Measurements from ENCODE around the gene COMT. TPM values are rescaled to one million over a fixed set of nuclear protein-coding genes. Genes with fewer than 3 reads are reported as not detected.

The COMT gene
- total RNA-seq, 6 experiments from 2014 or later, result 215 to 306 (median 234) TPM

- peaks cover 4% of the 10 kb centered on the region; the same call in 1 of the 2 replicates for H3K27me3 Mint-ChIP-seq (ENCODE audit: insufficient read depth)
- TF ChIP-seq, protein P1, sequence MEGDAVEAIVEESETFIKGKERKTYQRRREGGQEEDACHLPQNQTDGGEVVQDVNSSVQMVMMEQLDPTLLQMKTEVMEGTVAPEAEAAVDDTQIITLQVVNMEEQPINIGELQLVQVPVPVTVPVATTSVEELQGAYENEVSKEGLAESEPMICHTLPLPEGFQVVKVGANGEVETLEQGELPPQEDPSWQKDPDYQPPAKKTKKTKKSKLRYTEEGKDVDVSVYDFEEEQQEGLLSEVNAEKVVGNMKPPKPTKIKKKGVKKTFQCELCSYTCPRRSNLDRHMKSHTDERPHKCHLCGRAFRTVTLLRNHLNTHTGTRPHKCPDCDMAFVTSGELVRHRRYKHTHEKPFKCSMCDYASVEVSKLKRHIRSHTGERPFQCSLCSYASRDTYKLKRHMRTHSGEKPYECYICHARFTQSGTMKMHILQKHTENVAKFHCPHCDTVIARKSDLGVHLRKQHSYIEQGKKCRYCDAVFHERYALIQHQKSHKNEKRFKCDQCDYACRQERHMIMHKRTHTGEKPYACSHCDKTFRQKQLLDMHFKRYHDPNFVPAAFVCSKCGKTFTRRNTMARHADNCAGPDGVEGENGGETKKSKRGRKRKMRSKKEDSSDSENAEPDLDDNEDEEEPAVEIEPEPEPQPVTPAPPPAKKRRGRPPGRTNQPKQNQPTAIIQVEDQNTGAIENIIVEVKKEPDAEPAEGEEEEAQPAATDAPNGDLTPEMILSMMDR (IDR thresholded peaks at IDR 0.05), result no peak
- no peaks in the 10 kb centered on the region for H3K36me3 Mint-ChIP-seq (ENCODE audit: low read depth)
- H3K4me1 Mint-ChIP-seq (ENCODE audit: low read depth), result no peaks in the 10 kb centered on the region; the same call in 1 of the 2 replicates
- no peaks in the 10 kb centered on the region for H3K9me3 Mint-ChIP-seq
- no peak for DNase-seq
- no peak overlapping the region for H3K4me3 Mint-ChIP-seq
- H3K27ac Mint-ChIP-seq, result no peak overlapping the region; the same call in 1 of the 2 replicates
These were observed 18.3 kb downstream of the COMT start for GRCh38 chr22:19959587-19960490.

DNA sequence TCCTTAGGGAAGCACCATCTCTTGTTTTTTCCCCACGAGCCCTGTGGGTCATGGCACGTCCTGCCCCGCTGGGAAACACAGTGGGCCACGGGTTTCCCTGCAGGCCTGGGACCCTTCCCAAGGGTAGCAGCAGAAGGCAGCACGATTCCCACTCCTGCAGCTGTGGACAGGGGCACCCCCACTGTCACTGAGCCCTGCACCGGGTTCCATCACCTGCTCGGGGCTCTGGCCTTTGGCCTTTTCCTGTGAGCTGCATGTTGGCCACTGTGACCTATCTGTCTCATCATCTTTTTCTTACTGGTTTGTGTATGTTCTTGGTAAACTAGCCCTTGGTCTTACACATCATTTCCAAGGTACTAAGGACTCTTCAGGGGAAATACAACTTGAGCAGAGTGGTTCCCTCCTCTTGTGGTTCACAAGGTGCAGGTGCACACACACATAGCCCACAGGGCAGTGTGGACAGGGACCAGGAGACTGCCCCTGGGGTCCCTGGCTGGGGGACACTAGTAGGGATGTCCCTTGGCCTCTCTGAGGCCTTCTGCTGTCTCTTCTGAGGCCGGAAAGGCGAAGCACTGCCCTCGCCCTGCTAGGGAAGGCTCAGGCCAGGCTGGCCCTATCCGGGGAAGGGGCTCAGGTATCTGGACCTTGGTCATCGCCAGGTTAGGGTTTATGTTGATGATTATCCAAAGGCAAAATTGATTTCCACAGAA lies 19.1 kb downstream of the COMT start:
- Mint-ChIP-seq H3K27ac (no peak overlapping the region), H3K4me3 (no peak overlapping the region), H3K9me3 (no peaks in the 10 kb centered on the region)

DNA sequence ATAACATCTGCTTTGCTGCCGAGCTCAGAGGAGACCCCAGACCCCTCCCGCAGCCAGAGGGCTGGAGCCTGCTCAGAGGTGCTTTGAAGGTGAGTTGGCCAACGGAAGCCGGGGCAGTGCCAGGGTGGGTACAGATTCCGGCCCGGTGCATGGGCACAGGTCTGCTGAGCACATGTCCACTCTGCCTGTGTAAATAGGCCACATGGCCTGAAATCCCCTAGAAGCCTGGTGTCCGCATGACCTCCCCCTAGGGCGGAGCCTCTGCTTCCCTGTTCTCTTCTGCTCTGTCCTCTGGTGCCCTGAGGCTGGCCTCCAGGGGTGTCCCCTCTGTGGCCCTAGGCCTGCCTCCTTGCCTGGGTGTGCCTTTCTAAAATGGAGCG lies 19.6 kb downstream of the COMT start:
- Mint-ChIP-seq H3K36me3 (ENCODE audit: low read depth) (no peaks in the 10 kb centered on the region), H3K27me3 (ENCODE audit: insufficient read depth) (peaks cover 4% of the 10 kb centered on the region; the same call in 1 of the 2 replicates), H3K4me3 (no peak overlapping the region), H3K27ac (no peak overlapping the region), H3K9me3 (no peaks in the 10 kb centered on the region), H3K4me1 (ENCODE audit: low read depth) (no peaks in the 10 kb centered on the region; the same call in 1 of the 2 replicates)
- TF ChIP-seq, protein P1 (IDR thresholded peaks at IDR 0.05), result no peak
- DNase-seq, result no peak

More for the DNA sequence above, 19.1 kb downstream of the COMT start:
- TF ChIP-seq, protein P1 (IDR thresholded peaks at IDR 0.05), result no peak
- no peak for DNase-seq
- no peaks in the 10 kb centered on the region; the same call in 1 of the 2 replicates for H3K4me1 Mint-ChIP-seq (ENCODE audit: low read depth)
- no peaks in the 10 kb centered on the region for H3K36me3 Mint-ChIP-seq (ENCODE audit: low read depth)
- H3K27me3 Mint-ChIP-seq (ENCODE audit: insufficient read depth), result peaks cover 4% of the 10 kb centered on the region; the same call in 1 of the 2 replicates

GRCh38 chr22:19961868-19962245 lies 20.3 kb downstream of the COMT start:
- no peak for DNase-seq
- TF ChIP-seq, protein P1 (IDR thresholded peaks at IDR 0.05), result no peak
- no peaks in the 10 kb centered on the region for H3K36me3 Mint-ChIP-seq (ENCODE audit: low read depth)
- no peak overlapping the region for H3K27ac Mint-ChIP-seq
- no peaks in the 10 kb centered on the region; the same call in 1 of the 2 replicates for H3K4me1 Mint-ChIP-seq (ENCODE audit: low read depth)
- H3K4me3 Mint-ChIP-seq, result no peak overlapping the region
- H3K9me3 Mint-ChIP-seq, result no peaks in the 10 kb centered on the region
- peaks cover 4% of the 10 kb centered on the region; the same call in 1 of the 2 replicates for H3K27me3 Mint-ChIP-seq (ENCODE audit: insufficient read depth)

DNA sequence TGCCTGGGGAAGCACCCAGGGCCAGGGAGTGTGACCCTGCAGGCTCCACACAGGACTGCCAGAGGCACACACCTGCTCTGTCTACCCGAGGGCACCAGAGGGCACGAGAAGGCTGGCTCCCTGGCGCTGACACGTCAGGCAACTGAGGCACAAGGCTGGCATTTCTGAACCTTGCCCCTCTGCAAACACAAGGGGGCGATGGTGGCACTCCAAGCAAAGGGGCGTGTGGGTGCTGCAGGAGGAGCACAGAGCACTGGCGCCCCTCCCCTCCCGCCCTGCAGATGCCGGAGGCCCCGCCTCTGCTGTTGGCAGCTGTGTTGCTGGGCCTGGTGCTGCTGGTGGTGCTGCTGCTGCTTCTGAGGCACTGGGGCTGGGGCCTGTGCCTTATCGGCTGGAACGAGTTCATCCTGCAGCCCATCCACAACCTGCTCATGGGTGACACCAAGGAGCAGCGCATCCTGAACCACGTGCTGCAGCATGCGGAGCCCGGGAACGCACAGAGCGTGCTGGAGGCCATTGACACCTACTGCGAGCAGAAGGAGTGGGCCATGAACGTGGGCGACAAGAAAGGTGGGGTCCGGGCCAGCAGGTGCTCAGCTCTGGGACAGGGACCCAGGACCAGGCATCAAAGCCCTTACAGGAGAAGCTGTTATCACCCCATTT lies 20.8 kb downstream of the COMT start:
- no peak overlapping the region for H3K4me3 Mint-ChIP-seq
- no peaks in the 10 kb centered on the region for H3K36me3 Mint-ChIP-seq (ENCODE audit: low read depth)
- TF ChIP-seq, protein P1 (IDR thresholded peaks at IDR 0.05), result peak; percentile 87
- no peaks in the 10 kb centered on the region for H3K9me3 Mint-ChIP-seq
- no peaks in the 10 kb centered on the region; the same call in 1 of the 2 replicates for H3K4me1 Mint-ChIP-seq (ENCODE audit: low read depth)
- H3K27me3 Mint-ChIP-seq (ENCODE audit: insufficient read depth), result peaks cover 4% of the 10 kb centered on the region; the same call in 1 of the 2 replicates
- peak; percentile 60 for DNase-seq
- H3K27ac Mint-ChIP-seq, result no peak overlapping the region
